ELF-1 (cell line): ENCODE data around the gene PIBF1.
"Not testable (repeated sequence)": the region's sequence is repeated elsewhere in the genome, so short reads cannot be mapped to it uniquely, and the experiment has no call there.

Experiments used
- DNase-seq: peaks from one replicate; pipeline ENCODE4 v3.0.0-alpha.2; 2016; ENCODE audit warnings: low read depth, low spot score

The PIBF1 gene

DNA sequence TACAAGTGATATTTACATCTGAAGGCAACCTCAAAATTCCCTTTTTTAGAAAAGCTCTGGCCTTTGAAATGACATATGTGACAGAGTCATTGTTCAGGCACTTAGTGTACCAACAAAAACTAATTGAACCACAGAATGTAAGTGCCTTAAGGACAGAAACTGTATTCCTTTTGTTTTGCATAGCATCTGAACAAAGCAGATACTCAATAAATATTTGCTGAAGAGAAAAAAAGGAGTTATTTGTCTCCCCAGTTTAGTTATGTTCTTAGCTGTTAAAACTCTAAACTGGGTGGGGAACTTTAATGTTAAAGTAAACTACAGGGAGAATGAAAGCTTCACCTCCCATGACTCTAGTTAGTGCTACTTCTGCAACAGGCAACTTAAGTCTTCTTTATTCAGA, 220.0 kb downstream of the PIBF1 start:
- no peak for DNase-seq

DNA sequence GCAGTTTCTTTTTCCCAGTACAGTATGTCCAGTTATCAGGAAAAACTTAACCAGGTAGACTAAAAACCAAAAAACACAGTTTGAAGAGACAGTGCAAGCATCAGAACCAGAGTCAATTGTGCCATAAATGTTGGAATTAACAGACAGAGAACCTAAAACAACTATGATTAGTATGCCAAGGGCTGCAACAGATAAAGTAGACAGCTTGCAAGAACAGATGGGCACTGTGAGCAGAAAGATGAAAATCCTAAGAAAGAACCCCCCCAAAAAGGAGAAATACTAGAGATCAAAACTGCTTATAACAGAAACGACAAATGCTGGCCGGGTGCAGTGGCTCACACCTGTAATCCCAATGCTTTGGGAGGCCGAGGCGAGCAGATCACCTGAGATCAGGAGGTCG, 229.8 kb downstream of the PIBF1 start:
- no peak for DNase-seq

DNA sequence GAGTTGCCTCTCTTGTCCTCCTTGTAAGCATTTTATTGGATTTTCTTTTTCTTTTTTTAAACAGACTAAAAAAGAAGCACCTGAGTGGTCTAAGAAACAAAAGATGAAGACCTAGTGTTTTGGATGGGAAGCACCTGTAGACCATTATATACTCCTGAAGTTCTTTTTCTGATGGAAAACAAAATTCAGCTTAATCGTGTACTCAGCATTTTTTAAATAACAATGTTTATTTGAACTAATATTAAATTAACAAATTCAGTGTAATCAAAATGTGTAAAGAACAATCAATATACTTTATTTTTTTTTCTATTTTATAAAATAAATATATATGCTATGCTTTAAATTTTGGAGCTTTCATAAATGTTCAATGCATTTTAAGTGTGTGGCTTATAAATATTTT, 233.9 kb downstream of the PIBF1 start:
- no peak for DNase-seq

DNA sequence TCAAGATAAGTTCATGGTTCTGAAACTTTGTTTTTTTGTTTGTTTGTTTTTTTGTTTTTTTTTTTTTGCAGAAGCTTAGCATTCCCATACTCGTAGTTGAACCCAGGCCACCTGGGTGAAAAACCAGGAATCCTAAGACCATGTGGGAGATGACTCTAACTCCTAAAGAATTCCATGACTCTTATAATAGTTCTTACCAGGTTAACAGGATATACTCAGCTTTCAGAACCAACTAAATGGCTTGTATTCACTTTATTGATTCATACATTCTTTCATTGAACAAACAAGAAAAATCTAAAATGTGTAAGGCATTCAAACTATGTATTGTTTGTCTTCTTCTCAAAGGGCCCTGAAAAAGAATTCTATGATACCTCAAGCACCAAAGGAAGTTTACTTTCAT, 236.4 kb downstream of the PIBF1 start:
- DNase-seq: no peak

DNA sequence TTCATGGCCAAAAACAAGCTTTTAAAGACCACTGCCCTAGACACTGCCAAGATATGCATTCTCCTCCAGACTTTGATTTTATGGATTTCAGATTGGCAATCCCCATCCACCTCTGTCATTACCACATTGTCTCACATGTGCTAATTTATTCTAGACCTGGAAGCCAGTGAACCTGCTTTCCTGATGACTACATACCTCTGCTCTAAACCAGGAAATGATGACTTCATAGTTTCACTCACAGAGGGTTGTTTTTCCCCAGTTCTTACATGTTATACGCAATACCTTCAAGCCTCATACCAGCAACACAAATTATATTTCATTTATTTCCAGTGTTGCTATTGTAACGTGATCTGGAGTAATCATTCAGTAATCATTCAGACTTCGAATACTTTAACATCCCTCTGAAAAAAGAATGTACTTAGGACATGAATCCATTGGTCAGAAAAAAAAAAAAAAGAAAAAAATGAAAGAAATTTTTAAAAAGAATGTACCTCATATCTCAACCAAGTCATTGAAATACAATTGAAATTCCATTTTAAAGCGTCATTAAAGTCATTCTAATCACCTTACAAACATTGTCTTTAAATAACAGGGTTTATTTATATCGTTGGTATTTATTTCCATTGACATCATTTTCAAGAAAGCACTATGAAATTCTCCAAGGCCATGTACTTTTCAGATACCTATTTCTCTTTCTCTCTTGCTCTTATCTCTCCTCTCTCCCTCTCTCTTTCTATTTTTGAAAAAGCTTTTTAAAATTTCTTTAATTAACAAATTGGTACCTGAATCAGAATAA, 243.5 kb downstream of the PIBF1 start:
- DNase-seq: no peak

DNA sequence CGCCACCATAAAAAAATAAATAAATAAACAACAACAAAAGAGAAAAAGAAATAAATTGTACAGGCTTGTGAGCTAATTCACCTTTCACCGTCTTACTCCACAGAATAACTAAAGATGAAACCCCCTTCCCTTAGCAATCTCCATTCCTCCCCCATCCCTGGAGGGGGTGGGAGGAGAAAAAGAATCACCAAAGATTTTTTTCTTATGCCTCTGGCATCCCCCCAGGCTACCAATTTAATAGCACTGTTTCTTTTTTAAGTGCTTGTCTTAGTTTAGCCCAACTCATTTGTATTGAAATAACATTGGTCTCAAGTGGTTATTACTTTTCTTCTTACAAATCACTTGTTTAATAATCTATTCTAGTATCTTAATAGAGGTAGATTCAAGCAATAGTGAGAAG, 253.0 kb downstream of the PIBF1 start:
- DNase-seq: peak; percentile 31

DNA sequence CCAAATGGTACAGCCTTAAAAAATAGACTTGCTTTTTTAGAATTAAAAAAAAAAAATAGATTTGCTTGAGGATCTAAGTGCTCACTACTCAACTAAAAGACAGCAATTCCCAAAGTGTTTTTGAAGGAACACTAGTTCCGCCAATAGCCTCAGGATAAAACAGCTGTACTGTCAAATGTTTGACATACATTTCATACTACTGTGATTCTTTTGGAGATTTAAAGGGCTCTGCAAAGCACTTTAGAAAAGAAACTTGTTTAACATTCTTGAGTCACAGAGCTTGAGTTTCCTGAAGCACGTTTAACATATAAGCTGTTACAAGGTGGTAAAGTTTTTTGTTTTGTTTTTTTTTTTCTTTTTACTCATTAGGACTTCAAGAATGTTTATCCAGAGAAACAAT, 253.7 kb downstream of the PIBF1 start:
- DNase-seq: peak; percentile 23

DNA sequence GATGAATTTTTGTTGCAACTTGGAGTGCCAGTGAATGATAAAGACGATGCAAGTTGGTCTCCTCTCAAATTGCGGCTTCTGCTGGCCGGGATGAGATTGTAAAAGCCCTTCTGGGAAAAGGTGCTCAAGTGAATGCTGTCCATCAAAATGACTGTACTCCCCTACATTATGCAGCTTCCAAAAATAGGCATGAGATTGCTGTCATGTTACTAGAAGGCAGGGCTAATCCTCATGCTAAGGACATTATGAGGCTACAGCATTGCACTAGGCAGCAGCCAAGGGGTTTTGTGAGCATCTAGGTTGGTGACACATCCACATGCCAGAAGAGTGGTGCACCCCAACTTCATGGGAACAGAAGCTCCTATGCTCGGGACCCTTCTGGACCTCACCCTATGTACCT, 254.6 kb downstream of the PIBF1 start:
- no peak for DNase-seq

DNA sequence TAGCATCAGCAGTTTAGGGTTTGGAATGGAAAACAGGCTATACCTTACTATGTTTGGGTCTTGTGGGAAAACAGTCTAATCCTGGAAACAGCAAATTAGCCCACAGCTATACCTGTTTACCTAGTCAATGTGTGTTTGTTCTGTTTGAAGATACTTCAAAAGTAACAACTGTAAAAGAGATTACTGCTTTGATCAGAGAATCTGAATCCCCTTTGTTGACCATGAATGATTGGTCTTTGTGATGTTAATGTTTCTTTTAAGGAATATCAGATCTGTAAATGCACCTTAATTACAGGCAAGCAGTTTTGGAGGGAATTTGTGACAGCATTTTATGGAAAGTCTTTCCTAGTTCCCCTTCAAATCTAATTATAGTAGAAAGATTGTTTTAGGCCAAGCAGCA, 256.1 kb downstream of the PIBF1 start:
- DNase-seq: no peak

DNA sequence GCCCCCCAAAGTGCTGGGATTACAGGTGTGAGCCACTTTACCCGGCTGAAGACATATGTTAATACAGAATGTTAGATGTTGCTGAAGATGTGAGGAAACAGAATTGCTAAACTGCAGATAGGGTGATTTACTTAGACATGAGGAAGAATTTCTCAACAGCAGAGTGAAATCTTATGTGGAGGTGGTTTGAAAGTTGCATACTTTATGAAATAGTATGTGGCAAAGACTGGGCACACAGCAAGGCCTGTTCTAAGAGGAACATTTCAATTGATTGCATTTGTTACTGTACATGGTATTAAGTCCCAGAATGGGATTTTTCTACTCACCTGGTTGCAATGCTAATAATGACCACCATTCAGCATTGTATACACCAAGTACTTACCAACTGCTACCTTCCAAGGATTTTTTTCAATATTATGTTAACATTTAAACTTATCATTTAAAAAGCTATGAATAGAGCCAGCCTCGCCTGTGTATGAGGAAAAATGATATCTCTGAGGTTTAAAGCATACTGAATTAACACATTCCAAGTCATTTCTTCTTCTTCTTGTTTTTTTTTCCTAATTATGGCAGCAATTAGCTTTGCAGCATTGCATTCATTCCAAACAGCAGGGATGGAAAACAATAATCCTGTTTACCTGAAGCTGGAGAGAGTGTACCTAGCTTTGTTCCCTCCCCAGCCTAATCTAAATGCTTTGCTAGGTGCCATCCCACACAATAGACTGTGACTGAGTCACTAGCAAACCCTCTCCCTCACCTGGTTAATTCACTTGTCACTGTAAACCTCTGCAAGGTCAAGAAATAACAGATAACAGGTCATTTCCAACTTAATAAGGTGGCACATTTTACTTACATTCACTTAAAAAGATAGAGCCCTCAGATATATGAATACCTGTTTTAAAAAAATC, 257.5 kb downstream of the PIBF1 start:
- no peak for DNase-seq

DNA sequence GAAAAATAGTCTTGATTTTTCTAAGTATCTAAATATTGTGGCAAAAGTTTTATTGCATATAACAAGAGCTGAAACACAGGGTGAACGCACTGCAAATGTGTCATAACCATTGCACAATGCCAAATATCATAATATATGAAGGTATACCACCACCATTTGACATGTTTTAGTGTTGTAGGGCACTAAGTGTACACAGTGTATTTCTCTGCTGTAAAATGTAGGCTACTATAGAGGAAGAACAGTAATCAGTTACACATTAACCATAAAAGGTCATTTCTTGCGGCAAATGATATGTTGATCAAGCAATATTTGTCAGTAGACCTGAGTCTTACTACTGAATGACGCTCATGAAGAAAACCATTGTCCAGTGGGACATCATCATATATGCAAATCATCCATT, 258.6 kb downstream of the PIBF1 start:
- DNase-seq: no peak

DNA sequence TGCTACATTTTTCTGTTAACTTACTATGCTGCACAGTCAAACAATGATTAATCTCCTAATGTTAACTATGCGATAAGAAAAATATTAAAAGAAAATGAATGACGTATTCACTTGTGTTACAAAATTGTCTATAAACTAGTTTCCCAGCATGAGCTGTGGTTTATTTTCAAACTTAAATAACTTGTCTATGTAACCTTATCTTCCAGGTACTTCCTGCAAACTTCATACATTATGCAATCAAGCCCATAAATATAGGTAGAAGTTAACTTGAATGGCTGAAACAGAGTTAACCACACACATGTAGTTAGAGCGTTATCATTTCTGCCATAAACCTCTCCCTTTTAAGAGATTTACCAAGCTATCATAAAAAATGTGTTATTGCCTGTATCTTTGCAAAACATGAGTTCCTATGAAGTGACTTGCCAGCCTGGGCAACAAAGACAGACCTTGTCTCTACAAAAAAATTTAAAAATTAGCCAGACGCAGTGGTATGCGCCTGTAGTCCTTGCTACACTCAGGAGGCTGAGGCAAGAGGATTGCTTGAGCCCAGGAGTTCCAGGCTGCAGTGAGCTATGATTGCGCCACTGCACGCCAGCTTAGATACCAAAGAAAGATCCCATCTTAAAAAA, 259.1 kb downstream of the PIBF1 start:
- DNase-seq: no peak

DNA sequence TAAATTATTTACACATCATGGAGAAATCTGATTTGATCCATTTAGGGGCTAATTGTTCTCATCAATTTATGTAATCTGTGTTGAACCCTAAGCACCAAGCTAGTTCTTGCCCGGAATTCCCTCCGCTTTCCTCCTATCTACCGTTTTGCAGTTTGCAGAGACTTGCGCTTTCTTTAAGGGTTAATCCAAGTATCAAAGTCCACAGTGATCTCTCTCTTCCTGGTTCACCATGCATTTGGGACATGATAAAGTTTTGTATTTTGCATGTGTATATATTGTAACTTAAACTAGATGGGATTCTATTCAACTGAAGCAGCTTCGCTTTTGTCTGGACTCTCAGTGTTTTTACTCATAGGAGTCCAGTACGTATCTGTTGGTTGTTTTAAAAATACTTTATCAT, 263.1 kb downstream of the PIBF1 start:
- no peak for DNase-seq

DNA sequence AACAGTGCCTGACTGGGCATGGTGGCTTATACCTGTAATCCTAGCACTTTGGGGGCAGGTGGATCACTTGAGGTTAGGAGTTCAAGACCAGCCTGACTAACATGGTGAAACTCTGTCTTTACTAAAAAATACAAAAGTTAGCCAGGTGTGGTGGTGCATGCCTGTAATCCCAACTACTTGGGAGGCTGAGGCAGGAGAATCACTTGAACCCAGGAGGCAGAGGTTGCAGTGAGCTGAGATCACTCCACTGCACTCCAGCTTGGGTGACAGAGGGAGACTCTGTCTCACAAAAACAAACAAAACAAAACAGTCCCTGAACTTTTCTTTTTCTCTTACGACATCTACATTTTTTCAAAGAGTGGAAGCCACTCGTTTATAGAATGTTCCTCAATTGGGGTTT, 266.7 kb downstream of the PIBF1 start:
- DNase-seq: not testable (repeated sequence)

DNA sequence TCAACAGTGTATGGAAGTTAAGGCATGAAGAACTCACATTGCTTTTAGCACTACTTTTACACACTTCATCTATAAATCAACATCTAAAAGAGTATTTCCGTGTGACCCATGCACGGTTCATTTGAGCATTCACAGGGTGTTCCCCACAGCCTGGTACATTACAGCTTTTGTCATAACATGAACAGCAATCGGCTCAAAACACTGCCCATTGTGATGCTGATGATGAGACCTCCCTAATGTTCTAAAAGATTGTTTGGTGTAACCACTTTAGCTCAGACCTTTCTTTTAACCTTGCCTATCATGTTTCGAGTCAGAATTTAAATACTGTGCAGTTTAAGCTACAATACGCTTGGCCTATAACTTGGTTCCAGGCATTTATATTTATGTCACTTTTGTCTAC, 272.8 kb downstream of the PIBF1 start:
- DNase-seq: no peak

DNA sequence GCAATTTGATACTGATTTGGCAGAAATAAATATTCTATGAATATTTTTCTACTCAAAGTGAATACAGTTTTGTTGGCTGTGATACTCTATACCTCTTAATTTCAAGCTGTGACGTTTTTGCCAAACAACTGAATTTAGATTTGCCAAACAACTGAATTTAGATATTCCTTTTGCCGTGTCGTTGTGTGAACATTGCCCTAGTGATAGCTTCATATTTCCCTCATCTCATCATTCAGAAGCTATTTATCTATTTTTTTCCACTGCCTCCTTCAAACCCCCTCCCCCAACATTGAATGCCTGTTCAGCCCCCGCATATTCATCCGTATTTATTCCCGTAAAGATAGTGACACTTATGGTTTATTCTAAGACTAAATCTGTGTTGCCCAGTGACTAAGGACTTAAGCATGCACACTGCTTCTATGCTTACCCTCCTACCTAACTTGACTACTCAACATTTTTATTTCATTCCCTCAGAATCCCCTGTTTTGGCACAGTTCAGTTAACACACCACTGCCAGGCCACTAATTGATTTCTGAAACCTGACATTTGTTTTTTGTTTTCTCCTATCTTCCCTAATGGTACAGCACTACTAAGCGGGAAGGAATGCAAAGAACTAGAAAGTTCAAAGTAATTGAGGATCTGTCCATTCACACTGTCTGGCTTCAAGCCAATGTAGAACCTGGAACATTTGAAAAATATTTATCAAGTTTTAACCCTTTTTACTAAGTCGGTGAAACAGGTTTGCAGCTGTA, 274.1 kb downstream of the PIBF1 start:
- DNase-seq: no peak

DNA sequence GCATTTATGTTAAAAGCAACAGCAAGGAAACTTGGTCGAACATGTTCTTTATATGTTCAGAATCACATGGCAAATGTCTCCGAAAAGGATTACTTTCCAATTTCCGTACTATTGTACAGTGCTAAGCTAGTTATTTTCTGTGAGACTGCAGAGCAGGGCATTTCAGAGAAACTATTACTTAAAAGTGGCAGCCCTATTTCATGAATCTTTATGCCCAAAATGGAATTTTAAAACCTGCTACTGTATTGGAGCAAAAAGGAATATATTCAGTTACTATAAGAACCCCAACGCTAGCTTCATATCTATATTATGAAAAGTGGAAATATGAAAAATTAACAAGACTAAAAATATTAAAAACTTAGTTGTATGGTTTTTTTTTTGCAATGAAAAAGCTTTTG, 274.6 kb downstream of the PIBF1 start:
- no peak for DNase-seq

DNA sequence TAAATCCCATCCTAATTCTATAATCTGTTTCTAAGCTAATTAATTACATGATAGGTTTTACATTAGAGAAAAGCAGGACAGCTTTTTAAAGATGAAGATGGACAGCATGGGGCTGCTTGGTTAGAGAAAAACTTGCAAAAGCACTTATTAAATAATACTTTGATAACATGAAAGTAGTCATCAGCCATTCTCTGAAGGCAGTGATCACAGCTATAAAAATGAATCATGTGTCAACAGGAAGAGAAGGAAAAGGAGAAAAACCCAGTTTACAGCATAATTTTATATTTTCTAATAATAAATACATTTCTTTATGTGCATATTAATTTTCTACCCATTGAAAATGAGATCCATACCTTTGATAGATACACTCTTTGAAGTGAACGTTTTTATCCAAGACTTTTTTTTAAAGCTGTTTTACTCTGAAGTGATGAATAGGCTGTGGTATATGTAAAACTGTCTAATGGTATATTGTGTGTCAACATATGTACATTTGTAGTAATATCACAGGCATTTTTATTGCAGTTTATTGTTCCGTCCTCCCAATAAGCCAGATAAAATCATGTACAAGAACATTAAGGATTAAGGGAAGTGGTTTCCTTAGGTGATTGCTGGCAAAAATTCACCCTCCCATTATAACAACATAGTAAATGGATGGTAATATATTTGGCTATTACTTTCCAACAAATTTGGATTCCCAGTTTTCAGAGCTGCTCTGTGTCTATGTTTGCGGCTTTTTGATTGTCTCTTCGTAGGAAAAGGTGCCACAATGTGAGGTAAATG, 275.5 kb downstream of the PIBF1 start:
- no peak for DNase-seq

DNA sequence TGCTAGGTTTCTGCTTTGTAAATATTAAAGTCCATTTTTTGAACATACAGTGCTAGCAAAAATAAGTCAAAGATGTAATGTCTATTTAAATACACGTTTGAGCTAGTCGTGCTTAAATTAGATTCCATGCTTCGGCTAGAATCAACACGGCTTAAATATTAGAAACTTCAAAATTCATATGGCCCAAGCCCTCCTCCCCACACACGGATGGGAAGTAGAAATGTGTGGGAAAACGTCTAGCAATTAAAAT, 276.1 kb downstream of the PIBF1 start:
- DNase-seq: no peak

DNA sequence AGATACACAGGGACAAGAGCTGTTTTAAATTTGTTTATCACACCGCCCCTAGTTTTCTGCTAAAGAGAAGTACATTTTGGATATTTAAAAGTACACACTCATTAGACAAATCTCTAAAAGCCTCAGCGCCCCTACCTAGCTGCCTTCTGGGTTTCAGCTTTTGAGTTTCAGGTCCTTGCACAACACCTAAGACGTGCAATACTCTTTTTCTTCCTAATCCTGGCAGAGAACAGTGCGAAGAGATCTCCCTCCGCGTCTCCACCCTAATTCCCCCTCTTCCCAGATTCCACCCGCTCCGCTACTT, 276.5 kb downstream of the PIBF1 start:
- no peak for DNase-seq

DNA sequence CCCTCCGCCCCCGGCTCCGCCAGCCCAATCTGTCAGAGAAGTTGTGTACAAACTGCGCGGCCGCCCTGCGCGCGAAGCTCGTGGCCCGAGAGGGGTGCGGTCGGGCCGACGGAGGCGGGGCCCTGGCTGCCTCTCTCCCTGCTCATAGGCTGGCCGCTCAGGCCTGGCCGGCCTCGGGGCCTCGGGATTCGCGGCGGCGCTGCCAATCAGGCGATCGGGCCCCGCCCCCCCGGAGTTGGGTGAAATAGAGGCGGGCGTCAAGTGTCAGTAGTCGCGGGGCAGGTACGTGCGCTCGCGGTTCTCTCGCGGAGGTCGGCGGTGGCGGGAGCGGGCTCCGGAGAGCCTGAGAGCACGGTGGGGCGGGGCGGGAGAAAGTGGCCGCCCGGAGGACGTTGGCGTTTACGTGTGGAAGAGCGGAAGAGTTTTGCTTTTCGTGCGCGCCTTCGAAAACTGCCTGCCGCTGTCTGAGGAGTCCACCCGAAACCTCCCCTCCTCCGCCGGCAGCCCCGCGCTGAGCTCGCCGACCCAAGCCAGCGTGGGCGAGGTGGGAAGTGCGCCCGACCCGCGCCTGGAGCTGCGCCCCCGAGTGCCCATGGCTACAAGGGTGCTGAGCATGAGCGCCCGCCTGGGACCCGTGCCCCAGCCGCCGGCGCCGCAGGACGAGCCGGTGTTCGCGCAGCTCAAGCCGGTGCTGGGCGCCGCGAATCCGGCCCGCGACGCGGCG, 277.0 kb downstream of the PIBF1 start, which contains the start of gene KLF5:
Gene KLF5 (plus strand): TSS at position 270 of the 724 bp plus-strand sequence. CDS start 323 bp downstream, at position 593.
- DNase-seq: peak; percentile 99
